Measurements from ENCODE around the gene CDK3.

DNA sequence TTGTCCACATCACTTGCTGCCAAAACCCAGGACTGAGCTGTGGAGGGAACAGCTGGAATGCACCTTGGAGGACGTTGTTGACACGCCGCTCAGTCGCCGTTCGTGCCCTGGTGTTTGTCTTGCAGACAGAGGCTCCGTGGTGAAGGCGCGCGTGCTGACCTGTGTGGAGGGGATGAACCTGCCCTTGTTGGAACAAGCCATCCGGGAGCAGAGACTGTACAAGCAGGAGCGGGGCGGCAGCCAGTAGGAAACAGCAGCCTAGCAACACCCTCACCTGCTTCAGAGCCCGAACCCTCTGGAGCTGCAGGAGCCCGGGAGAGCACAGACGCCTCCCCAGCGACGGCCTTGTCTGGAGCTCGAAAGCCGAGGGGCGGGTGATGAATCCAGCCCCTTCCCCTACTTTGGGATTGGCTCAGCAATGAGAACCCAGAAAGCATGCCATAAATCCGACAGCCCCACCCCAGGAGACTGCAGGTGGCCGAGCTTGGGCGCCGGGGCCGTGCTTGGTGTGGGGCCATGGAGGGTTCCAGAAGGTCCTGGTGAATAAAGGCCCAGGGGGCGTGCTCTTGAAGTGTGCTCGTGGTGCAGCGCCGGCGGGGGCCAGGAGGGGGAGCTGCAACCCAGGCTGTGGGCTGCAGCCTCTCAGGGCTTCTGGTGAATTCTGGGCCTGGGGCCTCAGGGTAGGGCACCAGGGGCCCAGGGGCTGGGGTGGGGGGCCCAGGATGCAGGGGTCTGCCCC lies 470 bp upstream of the CDK3 start:
- TF ChIP-seq EZH2phosphoT487 (IDR thresholded peaks at IDR 0.05; ENCODE audit: borderline replicate concordance, low read depth, low read length), result no peak
- TF ChIP-seq, protein P1, sequence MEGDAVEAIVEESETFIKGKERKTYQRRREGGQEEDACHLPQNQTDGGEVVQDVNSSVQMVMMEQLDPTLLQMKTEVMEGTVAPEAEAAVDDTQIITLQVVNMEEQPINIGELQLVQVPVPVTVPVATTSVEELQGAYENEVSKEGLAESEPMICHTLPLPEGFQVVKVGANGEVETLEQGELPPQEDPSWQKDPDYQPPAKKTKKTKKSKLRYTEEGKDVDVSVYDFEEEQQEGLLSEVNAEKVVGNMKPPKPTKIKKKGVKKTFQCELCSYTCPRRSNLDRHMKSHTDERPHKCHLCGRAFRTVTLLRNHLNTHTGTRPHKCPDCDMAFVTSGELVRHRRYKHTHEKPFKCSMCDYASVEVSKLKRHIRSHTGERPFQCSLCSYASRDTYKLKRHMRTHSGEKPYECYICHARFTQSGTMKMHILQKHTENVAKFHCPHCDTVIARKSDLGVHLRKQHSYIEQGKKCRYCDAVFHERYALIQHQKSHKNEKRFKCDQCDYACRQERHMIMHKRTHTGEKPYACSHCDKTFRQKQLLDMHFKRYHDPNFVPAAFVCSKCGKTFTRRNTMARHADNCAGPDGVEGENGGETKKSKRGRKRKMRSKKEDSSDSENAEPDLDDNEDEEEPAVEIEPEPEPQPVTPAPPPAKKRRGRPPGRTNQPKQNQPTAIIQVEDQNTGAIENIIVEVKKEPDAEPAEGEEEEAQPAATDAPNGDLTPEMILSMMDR (conservative IDR thresholded peaks at IDR 0.05; ENCODE audit: low read length), result peak; percentile 99
